Amygdala (tissue), 56 donors: ENCODE measurements around the gene CASP9.
"Not testable (repeated sequence)": the region's sequence is repeated elsewhere in the genome, so short reads cannot be mapped to it uniquely, and the experiment has no call there.

Experiments
- DNase-seq, 56 donors: peaks; one replicate each; lab custom pipeline; 2025; lab: John Stamatoyannopoulos, UW

The CASP9 gene

DNA sequence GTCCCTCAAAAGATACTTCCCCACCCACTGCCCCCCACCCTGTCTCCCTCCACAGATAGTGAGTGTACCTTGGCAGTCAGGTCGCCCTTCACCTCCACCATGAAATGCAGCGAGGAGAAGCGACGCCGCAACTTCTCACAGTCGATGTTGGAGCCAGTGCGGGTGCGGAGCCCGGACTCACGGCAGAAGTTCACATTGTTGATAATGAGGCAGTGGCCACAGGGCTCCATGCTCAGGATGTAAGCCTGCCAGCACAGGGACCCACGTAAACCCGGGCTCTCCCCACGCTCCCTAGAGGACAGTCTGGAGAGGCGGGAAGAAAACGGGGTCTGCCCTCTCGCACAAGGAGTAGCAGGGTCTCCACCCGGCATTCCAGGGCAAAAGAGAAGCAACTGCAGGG is 17.2 kb downstream of the CASP9 start:
- DNase-seq, result no peak

DNA sequence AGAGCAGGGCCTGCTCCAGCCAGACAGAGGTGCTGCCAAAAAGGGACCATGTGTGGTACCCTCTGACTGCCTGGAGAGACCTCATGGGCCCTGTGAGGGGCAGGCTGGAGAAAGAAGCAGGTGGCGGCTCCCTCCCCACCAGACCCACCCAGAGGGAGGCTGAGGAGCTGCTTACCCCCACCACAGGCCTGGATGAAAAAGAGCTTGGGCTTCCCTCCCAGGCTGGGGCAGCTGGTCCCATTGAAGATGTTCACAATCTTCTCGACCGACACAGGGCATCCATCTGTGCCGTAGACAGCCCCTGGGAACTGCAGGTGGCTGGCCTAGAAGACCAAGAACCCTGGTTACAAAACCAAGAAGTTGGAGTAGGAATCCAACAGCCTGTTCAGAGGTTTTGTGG is 19.6 kb downstream of the CASP9 start:
- no peak for DNase-seq

DNA sequence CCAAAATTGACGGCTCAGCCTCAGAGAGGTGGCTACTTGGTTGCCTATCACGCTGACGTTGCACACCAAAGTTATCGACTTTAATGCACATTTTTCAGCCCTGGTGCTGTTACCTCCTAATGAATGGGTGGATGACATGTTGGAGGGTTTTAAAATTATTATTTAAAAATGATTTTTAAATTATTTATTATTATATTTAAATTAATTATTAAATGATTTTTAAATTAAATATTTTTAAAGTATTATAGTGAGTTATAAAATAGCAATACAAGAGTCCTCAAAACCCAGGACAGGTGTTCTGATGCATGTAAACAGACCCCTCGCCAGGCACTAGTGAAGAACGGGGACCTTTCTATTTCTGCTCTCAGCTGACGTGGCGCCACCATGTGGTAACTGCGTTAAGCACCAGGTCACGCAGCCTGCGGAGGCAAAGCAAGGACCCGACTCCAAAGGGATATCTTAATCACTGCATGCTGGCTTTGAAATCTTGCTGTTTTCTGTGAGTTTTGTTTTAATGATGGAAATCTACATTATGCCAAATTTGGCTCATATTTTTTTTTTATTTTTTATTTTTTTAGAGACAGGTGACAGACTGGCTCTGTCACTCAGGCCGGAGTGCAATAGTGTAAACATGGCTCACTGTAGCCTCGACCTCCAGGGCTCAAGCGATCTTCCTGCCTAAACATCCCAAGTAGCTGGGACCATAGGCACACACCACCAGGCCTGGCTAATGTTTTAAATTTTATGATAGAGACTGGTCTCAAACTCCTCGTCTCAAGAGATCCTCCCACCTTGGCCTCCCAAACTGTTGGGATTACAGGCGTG is 22.6 kb downstream of the CASP9 start:
- DNase-seq, result peak in 14 of 56 donors; percentile 0 to 44 (median 9)

DNA sequence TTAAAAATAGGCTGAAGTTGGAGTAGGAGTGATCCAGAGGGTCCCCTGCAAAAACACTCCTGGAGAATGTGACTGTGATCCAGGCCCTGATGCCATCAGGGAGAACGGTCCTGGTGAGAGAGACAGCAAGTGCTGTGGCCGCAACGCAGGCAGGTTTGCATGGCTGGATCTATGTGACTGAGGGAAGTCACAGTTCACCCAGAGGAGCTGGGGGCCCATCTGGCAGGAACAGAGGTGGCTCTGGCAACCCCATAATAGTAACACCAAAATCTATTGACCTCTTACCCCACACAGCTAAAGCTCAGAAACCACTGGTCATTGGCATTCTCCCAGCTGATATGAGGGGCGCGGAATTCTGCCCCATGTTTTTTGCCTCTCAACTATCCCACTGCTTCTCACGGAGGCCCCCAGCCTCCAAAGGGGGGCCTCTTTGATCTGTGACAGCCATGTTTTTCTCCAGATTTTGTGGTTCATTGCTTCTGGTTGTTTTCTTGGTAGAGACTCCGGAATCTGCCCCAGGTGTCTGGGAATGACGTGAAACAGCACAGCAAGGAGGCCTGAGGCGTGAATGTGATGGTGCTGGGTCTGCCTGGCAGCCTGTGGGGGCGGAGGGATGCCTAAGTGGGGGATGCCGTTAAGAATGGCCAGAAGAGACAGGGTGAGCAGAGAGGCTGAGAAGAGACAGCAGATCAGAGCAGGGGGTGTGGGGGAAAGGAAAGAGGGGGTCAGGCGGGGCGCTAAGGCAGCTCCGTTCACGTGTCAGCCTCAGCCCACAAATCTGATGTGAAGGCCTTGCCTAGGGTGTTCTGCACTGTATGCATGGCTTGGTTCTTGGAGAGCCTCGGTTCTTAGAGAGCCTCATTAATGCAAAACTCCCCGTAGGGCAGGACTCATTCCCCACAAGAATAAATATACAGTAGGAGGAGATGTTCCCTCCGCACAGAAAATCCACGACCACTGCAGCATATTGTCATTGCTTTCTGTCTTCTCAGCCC is 23.5 kb downstream of the CASP9 start:
- no peak for DNase-seq

DNA sequence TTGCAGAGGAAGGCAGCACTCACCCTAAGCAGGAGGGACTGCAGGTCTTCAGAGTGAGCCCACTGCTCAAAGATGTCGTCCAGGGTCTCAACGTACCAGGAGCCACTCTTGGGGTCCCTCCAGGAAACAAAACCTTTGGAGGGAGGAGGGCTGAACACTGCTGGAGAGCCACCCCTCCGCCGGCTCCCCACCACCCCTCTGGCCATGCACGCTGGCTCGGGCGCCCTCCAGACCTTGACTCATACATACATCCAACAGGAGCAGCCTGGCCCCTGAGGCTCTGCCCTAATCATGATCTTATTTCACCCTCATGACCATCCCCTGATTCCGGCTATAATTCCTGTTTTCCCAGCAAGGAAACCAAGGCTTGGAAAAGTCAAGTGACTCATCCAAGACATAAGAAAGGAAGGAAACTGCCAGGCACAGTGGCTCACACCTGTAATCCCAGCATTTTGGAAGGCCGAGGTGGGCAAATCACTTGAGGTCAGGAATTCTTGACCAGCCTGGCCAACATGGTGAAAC is 30.1 kb downstream of the CASP9 start:
- DNase-seq, result no peak

DNA sequence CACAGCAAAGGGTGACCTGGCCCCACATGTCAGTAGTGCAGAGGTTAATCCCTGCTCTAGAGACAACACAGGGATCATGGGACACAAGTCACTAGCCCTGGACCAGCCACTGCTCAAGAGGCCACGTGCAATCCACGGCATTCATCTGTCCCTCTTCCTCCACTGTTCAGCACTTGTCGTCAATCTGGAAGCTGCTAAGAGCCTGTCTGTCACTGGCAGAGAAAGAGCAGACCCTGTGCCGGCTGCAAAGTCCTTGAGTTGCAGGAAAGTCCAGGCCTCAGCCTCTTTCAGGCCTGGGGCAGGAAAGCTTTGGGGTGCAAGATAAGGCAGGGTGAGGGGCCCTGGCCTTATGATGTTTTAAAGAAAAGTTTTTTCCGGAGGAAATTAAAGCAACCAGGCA is 31.4 kb downstream of the CASP9 start:
- DNase-seq, result no peak

DNA sequence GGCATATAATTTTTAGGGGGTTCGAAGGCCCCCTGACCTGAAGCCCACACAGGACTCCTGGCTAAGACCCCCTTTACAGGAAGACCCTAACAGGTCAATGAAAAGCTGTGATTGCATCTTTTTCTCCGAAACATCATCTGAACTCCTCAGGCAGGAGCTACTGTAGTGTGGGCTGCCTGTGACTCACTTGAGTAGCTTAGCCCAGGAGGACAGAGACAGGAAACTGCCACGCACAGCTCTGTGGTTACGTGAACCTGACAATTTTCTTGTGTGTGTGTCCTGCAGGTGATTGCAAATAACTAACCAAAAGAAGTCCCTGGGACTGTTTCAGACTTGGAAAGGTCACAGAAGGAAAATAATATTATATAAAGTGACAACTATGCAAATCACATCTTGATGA is 33.0 kb downstream of the CASP9 start:
- DNase-seq, result not testable (repeated sequence)

DNA sequence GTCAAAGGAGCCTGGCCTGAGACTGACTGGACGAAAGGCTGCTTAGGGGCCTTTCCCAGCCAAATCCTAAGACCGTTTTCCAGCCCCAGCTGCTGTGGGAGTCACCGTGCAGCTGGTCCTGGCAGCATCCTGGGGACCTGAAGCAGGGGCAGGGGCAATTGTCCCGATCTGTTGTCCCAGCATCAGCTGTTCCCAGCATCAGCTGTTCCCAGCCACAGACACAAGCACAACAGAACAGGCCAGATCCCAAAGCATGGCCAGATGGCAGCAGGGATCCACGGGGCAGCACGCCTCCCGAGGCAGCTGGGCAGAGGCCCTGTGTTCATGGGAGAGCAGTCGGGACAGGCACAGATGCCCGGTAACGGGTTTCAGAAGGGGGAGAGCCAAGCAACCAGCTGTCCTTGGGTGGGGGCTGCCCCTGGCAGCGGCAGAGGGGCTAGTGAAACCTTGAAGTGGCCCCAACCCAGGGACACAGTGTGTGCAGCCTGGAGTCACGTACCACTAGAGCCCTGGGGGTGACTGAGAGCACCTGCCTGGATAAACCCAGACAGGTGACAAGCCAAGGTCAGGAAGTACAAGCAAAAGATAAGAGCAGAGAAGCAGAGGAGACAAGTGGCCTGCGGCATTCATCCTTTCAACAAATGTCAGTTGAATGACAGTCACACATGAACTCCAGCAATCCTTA is 34.8 kb downstream of the CASP9 start:
- DNase-seq, result peak in 35 of 56 donors; percentile 1 to 76 (median 29)

DNA sequence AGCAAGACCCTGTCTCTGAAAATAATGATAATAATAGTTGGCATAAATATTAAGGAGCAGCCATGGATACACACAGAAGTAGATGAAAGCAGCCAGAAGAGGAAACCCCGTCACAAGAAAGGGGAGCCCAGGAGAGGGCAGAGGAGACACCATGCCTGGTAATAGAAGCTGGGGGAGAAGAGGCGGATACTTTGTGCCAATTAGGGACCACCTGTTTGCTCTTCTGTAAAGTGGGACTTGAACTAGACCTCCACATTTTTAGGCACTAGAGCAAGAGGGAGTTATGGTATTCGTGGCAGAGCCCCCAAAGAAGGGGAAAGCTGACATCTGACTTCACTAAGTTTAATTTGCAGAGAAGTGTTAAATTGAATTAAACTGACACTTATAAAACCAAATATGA is 35.6 kb downstream of the CASP9 start:
- DNase-seq, result no peak

DNA sequence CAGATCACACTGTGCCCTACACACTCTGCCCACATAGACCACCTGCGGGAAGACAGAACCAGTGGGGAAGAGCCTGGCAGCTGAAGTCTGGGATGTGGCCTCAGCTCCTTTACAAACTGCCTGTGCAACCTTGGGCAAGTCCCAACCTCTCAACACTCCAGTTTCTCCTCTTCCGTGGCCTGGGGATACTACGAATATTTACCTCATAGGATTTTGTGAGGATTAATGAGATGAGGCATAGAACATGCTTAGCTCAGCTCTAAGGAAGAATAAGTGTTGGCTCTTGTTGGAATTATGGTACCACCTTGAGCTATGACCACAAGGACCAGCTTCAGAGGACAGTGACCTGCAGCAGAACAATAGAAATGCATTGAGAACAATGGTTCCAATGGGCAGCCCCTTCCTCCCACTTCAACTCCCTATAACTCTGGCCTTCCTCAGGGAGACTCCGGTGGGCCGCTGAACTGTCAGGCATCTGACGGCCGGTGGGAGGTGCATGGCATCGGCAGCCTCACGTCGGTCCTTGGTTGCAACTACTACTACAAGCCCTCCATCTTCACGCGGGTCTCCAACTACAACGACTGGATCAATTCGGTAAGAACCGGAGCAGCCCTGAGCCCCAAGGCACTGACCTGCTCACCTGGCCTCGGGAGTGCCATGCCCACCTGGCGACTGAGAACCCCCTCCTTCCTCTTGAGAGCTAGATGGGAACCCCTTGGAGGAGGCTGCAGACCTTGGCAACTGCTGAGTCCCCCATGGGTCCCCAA is 37.0 kb downstream of the CASP9 start:
- not testable (repeated sequence) for DNase-seq

DNA sequence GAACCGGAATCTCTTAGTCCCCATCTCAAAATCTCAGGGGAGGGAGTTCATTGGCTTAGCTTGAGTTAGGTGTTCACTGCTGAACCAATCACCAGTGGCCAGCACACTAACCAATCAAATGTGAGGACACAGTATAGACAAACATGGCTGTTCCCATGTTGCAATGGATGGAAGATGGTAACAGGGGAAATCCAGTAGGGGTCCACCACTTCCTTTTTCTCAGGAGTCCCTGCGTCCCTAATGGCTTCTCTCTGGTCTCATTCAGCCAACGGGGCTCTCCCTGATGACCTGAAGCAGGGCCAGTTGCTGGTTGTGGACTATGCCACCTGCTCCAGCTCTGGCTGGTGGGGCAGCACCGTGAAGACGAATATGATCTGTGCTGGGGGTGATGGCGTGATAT is 38.4 kb downstream of the CASP9 start:
- DNase-seq, result no peak

DNA sequence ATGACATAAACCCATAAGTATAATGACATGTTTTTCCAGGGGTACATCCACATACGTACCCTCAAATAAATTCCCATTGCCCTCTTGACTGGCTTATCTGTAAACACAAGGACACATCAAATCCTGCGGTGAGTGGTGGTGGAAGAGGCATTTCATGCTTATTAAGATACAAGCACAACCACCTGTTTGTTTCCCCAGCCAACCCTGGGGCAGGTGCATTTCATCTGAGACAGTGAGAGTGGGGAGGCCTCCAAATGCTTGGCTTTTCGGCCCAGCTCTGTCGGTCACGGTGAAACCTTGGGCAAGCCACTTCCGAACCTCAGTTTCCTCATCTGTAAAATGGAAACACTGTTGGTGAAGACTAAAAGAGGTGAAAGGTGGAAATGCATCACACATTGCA is 39.6 kb downstream of the CASP9 start:
- not testable (repeated sequence) for DNase-seq

DNA sequence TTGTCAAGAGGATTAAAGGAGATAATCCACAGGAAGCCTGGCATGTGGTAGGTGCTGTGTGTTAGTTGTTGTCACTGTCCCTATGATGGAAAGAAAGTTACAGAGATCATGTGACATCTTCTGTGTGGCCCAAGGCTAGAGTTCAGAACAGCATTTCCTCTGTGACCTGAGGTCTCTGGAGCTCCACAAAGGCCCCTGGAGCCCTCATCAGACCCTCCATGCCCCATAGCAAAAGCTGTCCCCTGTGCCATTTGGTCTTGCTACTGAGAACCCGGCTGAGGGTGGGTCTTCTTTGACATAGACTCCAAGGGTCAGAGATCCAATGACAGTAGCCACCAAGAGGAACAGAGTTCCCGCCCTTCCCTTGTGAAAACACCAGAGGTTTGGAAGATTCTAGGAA is 40.0 kb downstream of the CASP9 start:
- DNase-seq, result no peak

DNA sequence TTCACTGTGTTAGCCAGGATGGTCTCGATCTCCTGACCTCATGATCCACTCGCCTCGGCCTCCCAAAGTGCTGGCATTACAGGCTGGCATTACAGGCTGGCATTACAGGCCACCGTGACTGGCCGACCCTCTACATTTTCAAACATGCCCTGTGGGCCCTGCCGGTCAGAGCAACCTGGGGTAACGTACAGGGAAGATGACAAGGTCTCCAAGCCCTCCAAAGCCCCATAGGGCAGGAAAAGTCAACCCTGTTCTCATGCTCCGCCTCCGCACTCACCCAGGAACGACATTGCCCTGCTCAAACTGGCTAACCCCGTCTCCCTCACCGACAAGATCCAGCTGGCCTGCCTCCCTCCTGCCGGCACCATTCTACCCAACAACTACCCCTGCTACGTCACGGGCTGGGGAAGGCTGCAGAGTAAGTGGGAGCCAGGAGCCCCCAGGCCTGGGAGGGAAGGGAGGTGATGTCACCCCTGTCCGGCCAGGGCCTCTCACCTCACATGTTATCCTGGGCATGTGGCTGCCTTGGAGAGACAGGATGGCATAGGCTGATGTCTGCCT is 41.0 kb downstream of the CASP9 start:
- DNase-seq, result not testable (repeated sequence)

DNA sequence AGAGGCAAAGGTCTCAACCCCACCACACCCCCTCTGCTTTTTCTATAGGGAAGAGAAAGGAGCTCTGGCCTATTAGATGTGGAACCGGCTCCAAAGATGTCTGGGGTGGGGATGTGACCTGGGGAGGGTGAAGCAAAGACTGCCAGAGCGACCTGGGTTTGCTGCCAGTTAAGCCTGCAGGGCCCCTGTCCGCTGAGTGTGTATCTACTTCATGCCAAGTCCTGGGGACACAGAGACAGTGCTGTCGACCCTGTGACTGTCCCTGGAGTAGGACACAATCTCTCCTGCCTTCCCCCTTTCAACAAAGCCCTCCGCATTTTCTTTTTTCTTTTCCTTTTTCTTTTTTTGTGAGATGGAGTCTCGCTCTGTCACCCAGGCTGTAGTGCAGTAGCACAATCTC is 41.6 kb downstream of the CASP9 start:
- not testable (repeated sequence) for DNase-seq

DNA sequence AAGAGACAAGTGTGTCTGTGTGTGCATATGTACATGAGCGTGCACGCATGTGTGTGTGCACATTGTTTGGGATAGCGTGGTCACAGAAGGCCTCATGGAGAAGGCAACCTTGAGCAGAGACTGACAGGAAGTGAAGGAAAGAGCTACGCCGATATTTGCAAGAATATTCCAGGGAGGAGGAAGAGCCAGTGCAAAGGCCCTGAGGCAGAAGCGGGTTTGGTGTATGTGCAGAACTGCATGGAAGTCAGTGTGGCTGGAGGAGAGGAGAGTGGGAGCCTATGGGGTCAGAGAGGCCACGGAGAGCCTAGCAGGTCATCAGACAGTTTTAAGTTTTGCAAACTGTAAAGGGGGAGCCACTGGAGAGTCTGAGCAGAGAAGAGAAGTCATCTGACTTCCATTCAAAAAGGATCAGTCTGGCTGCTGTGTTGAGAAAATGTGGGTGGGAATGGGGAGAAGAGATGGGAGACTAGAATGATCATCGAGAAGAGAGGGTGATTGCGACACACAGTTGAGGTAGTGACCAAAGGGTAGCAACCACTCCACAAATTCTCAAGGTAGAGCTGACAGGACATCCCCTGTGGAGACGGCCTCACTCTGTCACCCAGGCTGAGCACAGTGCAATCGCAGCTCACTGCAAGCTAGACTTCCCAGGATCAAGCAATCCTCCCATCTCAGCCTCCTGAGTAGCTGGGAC is 44.2 kb downstream of the CASP9 start:
- no peak for DNase-seq

DNA sequence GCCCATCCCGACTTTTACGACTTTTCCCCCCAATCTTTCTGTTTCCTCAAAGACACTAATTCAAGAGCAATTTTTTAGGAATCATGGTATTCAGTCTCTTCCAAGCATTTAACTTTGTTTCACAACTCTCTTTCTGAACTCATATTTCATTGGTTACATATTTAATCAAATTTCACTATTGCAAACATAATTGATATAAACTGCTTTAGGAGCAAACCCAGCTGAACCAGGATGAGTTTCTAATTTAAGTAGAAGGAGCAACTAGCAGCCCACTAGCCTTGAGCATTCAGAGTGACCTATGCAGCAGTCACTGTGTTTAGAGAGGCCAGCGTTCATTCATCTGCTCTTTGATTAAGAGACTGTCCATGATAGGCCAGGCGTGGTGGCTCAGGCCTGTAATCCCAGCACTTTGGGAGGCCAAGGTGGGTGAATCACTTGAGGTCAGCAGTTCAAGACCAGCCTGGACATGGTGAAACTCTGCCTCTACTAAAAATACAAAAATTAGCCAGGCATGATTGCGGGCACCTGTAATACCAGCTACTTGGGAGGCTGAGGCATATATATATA is 46.3 kb downstream of the CASP9 start:
- no peak for DNase-seq

DNA sequence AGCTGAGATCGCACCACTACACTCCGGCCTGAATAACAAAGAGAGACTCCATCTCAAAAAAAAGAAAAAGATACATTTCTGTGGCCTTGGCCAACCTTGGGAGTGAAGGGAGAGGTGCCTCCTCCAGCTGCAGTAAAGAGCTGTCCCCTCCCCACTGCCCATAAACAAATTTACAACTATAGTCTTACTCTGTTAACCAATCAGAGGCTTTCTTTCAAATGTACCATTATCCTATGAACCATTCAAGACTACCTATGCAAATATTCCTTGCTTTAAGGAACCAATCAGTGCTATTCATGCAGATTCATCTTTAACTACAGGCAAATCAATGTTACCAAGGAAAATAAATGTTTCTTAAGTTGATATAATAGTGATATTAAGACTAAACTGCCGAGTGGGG is 47.1 kb downstream of the CASP9 start:
- no peak for DNase-seq
